Neural progenitor cell (in vitro differentiated cells): ENCODE data around the gene AHI1. TPM values are rescaled to one million over a fixed set of nuclear protein-coding genes. Genes with fewer than 3 reads are reported as not detected.

ENCODE experiments used
- DNase-seq: peaks from one replicate; pipeline ENCODE4 v3.0.0-alpha.2; 2016; ENCODE audit warnings: low spot score
- H2AFZ ChIP-seq: fragments of 200-600 bp; sonication (generic); replicated peaks from 2 replicates; pipeline ENCODE4 v1.6.1; 2016; ENCODE audit warnings: antibody characterized with exemption
- H3F3A ChIP-seq: fragments of 200-600 bp; sonication (generic); 2 replicates; pipeline ENCODE4 v1.6.1; 2016; ENCODE audit warnings: antibody characterized with exemption, low read depth
- H3K27ac ChIP-seq: fragments of 200-600 bp; sonication (generic); 2 replicates; pipeline ENCODE4 v1.5.1; 2016; ENCODE audit warnings: mild to moderate bottlenecking
- H3K27me3 ChIP-seq: fragments of 200-600 bp; sonication (generic); 2 replicates; pipeline ENCODE4 v1.6.1; 2016; ENCODE audit warnings: mild to moderate bottlenecking, moderate library complexity
- H3K36me3 ChIP-seq: fragments of 200-600 bp; sonication (generic); 2 replicates; pipeline ENCODE4 v1.5.1; 2016
- H3K4me1 ChIP-seq: fragments of 200-600 bp; sonication (generic); 2 replicates; pipeline ENCODE4 v1.6.1; 2016; ENCODE audit warnings: mixed run types
- H3K4me2 ChIP-seq: fragments of 200-600 bp; sonication (generic); 2 replicates; pipeline ENCODE4 v1.6.1; 2016
- H3K4me3 ChIP-seq: fragments of 200-600 bp; sonication (generic); 2 replicates; pipeline ENCODE4 v1.5.1; 2016
- H3K79me2 ChIP-seq: fragments of 200-600 bp; sonication (generic); 2 replicates; pipeline ENCODE4 v1.6.1; 2016; ENCODE audit warnings: low read depth
- H3K9ac ChIP-seq: fragments of 200-600 bp; sonication (generic); 2 replicates; pipeline ENCODE4 v1.6.1; 2016
- H3K9me3 ChIP-seq: fragments of 200-600 bp; sonication (generic); 2 replicates; pipeline ENCODE4 v1.5.1; 2016; ENCODE audit warnings: low read depth
- H4K20me1 ChIP-seq: fragments of 200-600 bp; sonication (generic); 2 replicates; pipeline ENCODE4 v1.6.1; 2016; ENCODE audit warnings: low read depth
- H3K27ac Mint-ChIP-seq: 3 replicates; pipeline ENCODE4 v1.8.0; 2021; ENCODE audit warnings: mixed read lengths
- H3K27me3 Mint-ChIP-seq: 2 replicates; pipeline ENCODE4 v1.8.0; 2022; ENCODE audit warnings: low read depth, mild to moderate bottlenecking, inconsistent platforms, moderate library complexity, mixed read lengths; ENCODE audit not compliant: insufficient read depth
- H3K36me3 Mint-ChIP-seq: 3 replicates; pipeline ENCODE4 v1.8.0; 2021; ENCODE audit warnings: mixed read lengths
- H3K4me1 Mint-ChIP-seq: 3 replicates; pipeline ENCODE4 v1.8.0; 2021; ENCODE audit warnings: mixed read lengths
- H3K4me3 Mint-ChIP-seq: 3 replicates; pipeline ENCODE4 v1.8.0; 2021; ENCODE audit warnings: mild to moderate bottlenecking, moderate library complexity, mixed read lengths
- H3K9me3 Mint-ChIP-seq: 3 replicates; pipeline ENCODE4 v1.8.0; 2020; ENCODE audit warnings: mixed read lengths
- EZH2 ChIP-seq: fragments of 200-600 bp; sonication (generic); IDR thresholded peaks from 2 replicates; pipeline ENCODE4 v1.6.1; 2017; ENCODE audit warnings: antibody characterized with exemption, mild to moderate bottlenecking, moderate library complexity
- EZH2phosphoT487 ChIP-seq: fragments of 200-600 bp; sonication (generic); IDR thresholded peaks from 2 replicates; pipeline ENCODE4 v1.6.1; 2017; ENCODE audit warnings: antibody characterized with exemption
- total RNA-seq: library from RNA; depleted of rRNA; stranded (reverse); fragments of >200 nt; gene quantifications from 2 replicates; pipeline ENCODE4 v1.2.3, GENCODE V29; 2015; ENCODE audit warnings: low replicate concordance
- TF ChIP-seq, protein P1 (sequence below): fragments of 200-600 bp; sonication (generic); IDR thresholded peaks from 2 replicates; pipeline ENCODE4 v1.5.1; 2017; ENCODE audit warnings: antibody characterized with exemption, mild to moderate bottlenecking

The AHI1 gene
- total RNA-seq, 1 donor from 2014 or later = 26.2 TPM

- Histone ChIP-seq H3K27ac (no peak overlapping the region), H3K36me3 (no peaks in the 10 kb centered on the region), H3K4me1 (no peaks in the 10 kb centered on the region), H3K9ac (no peak overlapping the region), H4K20me1 (no peaks in the 10 kb centered on the region), H2AFZ (no peak overlapping the region), H3K79me2 (no peaks in the 10 kb centered on the region), H3K9me3 (no peaks in the 10 kb centered on the region), H3F3A (no peaks in the 10 kb centered on the region), H3K27me3 (no peaks in the 10 kb centered on the region), H3K4me3 (no peak overlapping the region), H3K4me2 (no peak overlapping the region)
- Mint-ChIP-seq H3K4me3 (no peak overlapping the region), H3K27me3 (no peaks in the 10 kb centered on the region), H3K4me1 (no peaks in the 10 kb centered on the region), H3K36me3 (peaks cover 18% of the 10 kb centered on the region), H3K27ac (no peak overlapping the region), H3K9me3 (peaks cover 3% of the 10 kb centered on the region)
- DNase-seq = no peak
- TF ChIP-seq EZH2phosphoT487 (no peak), EZH2 (no peak)
- TF ChIP-seq, protein P1, sequence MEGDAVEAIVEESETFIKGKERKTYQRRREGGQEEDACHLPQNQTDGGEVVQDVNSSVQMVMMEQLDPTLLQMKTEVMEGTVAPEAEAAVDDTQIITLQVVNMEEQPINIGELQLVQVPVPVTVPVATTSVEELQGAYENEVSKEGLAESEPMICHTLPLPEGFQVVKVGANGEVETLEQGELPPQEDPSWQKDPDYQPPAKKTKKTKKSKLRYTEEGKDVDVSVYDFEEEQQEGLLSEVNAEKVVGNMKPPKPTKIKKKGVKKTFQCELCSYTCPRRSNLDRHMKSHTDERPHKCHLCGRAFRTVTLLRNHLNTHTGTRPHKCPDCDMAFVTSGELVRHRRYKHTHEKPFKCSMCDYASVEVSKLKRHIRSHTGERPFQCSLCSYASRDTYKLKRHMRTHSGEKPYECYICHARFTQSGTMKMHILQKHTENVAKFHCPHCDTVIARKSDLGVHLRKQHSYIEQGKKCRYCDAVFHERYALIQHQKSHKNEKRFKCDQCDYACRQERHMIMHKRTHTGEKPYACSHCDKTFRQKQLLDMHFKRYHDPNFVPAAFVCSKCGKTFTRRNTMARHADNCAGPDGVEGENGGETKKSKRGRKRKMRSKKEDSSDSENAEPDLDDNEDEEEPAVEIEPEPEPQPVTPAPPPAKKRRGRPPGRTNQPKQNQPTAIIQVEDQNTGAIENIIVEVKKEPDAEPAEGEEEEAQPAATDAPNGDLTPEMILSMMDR = no peak
Observed at GRCh38 chr6:135465903-135466302, 31.6 kb downstream of the AHI1 start.

GRCh38 chr6:135465307-135465706 is 32.2 kb downstream of the AHI1 start:
- H3K27ac Mint-ChIP-seq = no peak overlapping the region
- H3K36me3 Mint-ChIP-seq = peaks cover 14% of the 10 kb centered on the region
- H3K4me1 ChIP-seq = no peaks in the 10 kb centered on the region

GRCh38 chr6:135464634-135465033 is 32.9 kb downstream of the AHI1 start:
- H3K27me3 ChIP-seq = no peaks in the 10 kb centered on the region
- no peaks in the 10 kb centered on the region for H3K27me3 Mint-ChIP-seq
- no peaks in the 10 kb centered on the region for H3K4me1 Mint-ChIP-seq
- no peaks in the 10 kb centered on the region for H3K9me3 Mint-ChIP-seq
- H3K36me3 Mint-ChIP-seq = peaks cover 11% of the 10 kb centered on the region
- H3K27ac ChIP-seq = no peak overlapping the region
- no peaks in the 10 kb centered on the region for H3F3A ChIP-seq
- TF ChIP-seq EZH2 (no peak), EZH2phosphoT487 (no peak)
- TF ChIP-seq, protein P1 = no peak
- no peaks in the 10 kb centered on the region for H4K20me1 ChIP-seq
- no peak overlapping the region for H2AFZ ChIP-seq
- no peaks in the 10 kb centered on the region for H3K36me3 ChIP-seq
- H3K4me3 Mint-ChIP-seq = no peak overlapping the region
- no peak overlapping the region for H3K4me2 ChIP-seq
- H3K4me3 ChIP-seq = no peak overlapping the region
- no peaks in the 10 kb centered on the region for H3K79me2 ChIP-seq
- no peak for DNase-seq
- no peaks in the 10 kb centered on the region for H3K4me1 ChIP-seq
- no peak overlapping the region for H3K27ac Mint-ChIP-seq
- no peak overlapping the region for H3K9ac ChIP-seq
- H3K9me3 ChIP-seq = no peaks in the 10 kb centered on the region

More at GRCh38 chr6:135465307-135465706, 32.2 kb downstream of the AHI1 start:
- no peak for DNase-seq
- Histone ChIP-seq H3F3A (no peaks in the 10 kb centered on the region), H2AFZ (no peak overlapping the region), H3K9ac (no peak overlapping the region), H3K27me3 (no peaks in the 10 kb centered on the region), H3K9me3 (no peaks in the 10 kb centered on the region), H3K36me3 (no peaks in the 10 kb centered on the region), H3K27ac (no peak overlapping the region), H3K4me2 (no peak overlapping the region), H3K4me3 (no peak overlapping the region), H3K79me2 (no peaks in the 10 kb centered on the region), H4K20me1 (no peaks in the 10 kb centered on the region)
- TF ChIP-seq EZH2 (no peak), EZH2phosphoT487 (no peak)
- TF ChIP-seq, protein P1 = no peak
- no peaks in the 10 kb centered on the region for H3K9me3 Mint-ChIP-seq
- H3K27me3 Mint-ChIP-seq = no peaks in the 10 kb centered on the region
- H3K4me3 Mint-ChIP-seq = no peak overlapping the region
- H3K4me1 Mint-ChIP-seq = no peaks in the 10 kb centered on the region
